Trophoblast cell (in vitro differentiated cells and primary cell): Measurements from ENCODE around the gene EPB41.

Experiments used
- DNase-seq, 2 donors: peaks; one replicate each; pipeline ENCODE4 v3.0.0-alpha.2; 2016
- H2AFZ ChIP-seq: 2 replicates; pipeline ENCODE4 v1.6.1; 2013; ENCODE audit warnings: low read length, moderate library complexity, mild to moderate bottlenecking; ENCODE audit not compliant: insufficient read depth, poor library complexity
- H2AK5ac ChIP-seq: 2 replicates; pipeline ENCODE4 v1.6.1; 2013; ENCODE audit warnings: mild to moderate bottlenecking, low read length
- H2BK120ac ChIP-seq: 2 replicates; pipeline ENCODE4 v1.6.1; 2013; ENCODE audit warnings: low read length, mild to moderate bottlenecking, moderate library complexity; ENCODE audit not compliant: insufficient read depth, poor library complexity
- H2BK12ac ChIP-seq: 2 replicates; pipeline ENCODE4 v1.6.1; 2013; ENCODE audit warnings: mild to moderate bottlenecking, low read length, moderate library complexity
- H2BK5ac ChIP-seq: 2 replicates; pipeline ENCODE4 v1.6.1; 2013; ENCODE audit warnings: low read length, low read depth, moderate library complexity, mild to moderate bottlenecking; ENCODE audit not compliant: poor library complexity
- H3K14ac ChIP-seq: 2 replicates; pipeline ENCODE4 v1.6.1; 2013; ENCODE audit warnings: mild to moderate bottlenecking, low read length
- H3K18ac ChIP-seq: 2 replicates; pipeline ENCODE4 v1.6.1; 2013; ENCODE audit warnings: mild to moderate bottlenecking, low read length
- H3K23ac ChIP-seq: 2 replicates; pipeline ENCODE4 v1.6.1; 2013; ENCODE audit warnings: low read length
- H3K27ac ChIP-seq: 2 replicates; pipeline ENCODE4 v1.5.1; 2013; ENCODE audit warnings: low read depth, mild to moderate bottlenecking, inconsistent platforms, low read length, moderate library complexity
- H3K27me3 ChIP-seq: 2 replicates; pipeline ENCODE4 v1.6.1; 2013; ENCODE audit warnings: inconsistent platforms, mild to moderate bottlenecking, low read length, moderate library complexity; ENCODE audit not compliant: insufficient read depth
- H3K36me3 ChIP-seq, 2 experiments: 1 replicate in 1 of 2; 2 replicates in 1 of 2; pipeline ENCODE4 v1.6.1; 2013; ENCODE audit warnings: low read length in 2 of 2, mild to moderate bottlenecking in 2 of 2, moderate library complexity in 1 of 2; ENCODE audit not compliant: insufficient read depth in 2 of 2, control insufficient read depth in 1 of 2
- H3K4ac ChIP-seq: 2 replicates; pipeline ENCODE4 v1.6.1; 2013; ENCODE audit warnings: low read depth, mild to moderate bottlenecking, low read length, moderate library complexity
- H3K4me1 ChIP-seq, 2 experiments: 1 replicate in 1 of 2; 2 replicates in 1 of 2; pipeline ENCODE4 v1.6.1; 2013; ENCODE audit warnings: low read length in 2 of 2, mild to moderate bottlenecking in 2 of 2, moderate library complexity in 1 of 2; ENCODE audit not compliant: insufficient read depth in 2 of 2, control insufficient read depth in 1 of 2
- H3K4me2 ChIP-seq: 2 replicates; pipeline ENCODE4 v1.6.1; 2013; ENCODE audit warnings: inconsistent platforms, mild to moderate bottlenecking, low read length, moderate library complexity
- H3K4me3 ChIP-seq: 2 replicates; pipeline ENCODE4 v1.5.1; 2013; ENCODE audit warnings: mild to moderate bottlenecking, low read depth, low read length, inconsistent platforms
- H3K79me1 ChIP-seq: one replicate; pipeline ENCODE4 v1.6.1; 2013; ENCODE audit warnings: low read length
- H3K79me2 ChIP-seq: 2 replicates; pipeline ENCODE4 v1.6.1; 2013; ENCODE audit warnings: low read length, mild to moderate bottlenecking; ENCODE audit not compliant: control insufficient read depth, insufficient read depth, poor library complexity
- H3K9ac ChIP-seq: 2 replicates; pipeline ENCODE4 v1.6.1; 2013; ENCODE audit warnings: mild to moderate bottlenecking, low read length
- H3K9me3 ChIP-seq: 2 replicates; pipeline ENCODE4 v1.6.1; 2013; ENCODE audit warnings: low read depth, mild to moderate bottlenecking, control low read depth, inconsistent platforms, low read length; ENCODE audit not compliant: insufficient read depth
- H4K12ac ChIP-seq: 2 replicates; pipeline ENCODE4 v1.6.1; 2013; ENCODE audit warnings: low read depth, mild to moderate bottlenecking, low read length, moderate library complexity
- H4K8ac ChIP-seq: 2 replicates; pipeline ENCODE4 v1.6.1; 2013; ENCODE audit warnings: low read depth, mild to moderate bottlenecking, low read length, moderate library complexity
- H4K91ac ChIP-seq: one replicate; pipeline ENCODE4 v1.6.1; 2013; ENCODE audit warnings: low read depth, mild to moderate bottlenecking, low read length, moderate library complexity
- WGBS: extraction: QIAGEN DNeasy Blood & Tissue Kit; methylation state at CpG from one replicate; pipeline ENCODE4 v1.1.7; 2013; ENCODE audit warnings: missing lambda C conversion rate; ENCODE audit not compliant: insufficient read length, insufficient coverage; ENCODE audit errors: extremely low coverage; 5-methylcytosine and 5-hydroxymethylcytosine counted together

The EPB41 gene

GRCh38 chr1:29125237-29125641 is 210.9 kb downstream of the EPB41 start:
- Histone ChIP-seq H3K4me1 (peaks cover 5% of the 10 kb centered on the region in 2 experiments), H3K79me1 (peaks cover 28% of the 10 kb centered on the region), H3K18ac (peak overlapping the region; percentile 74), H3K36me3 (peaks cover 7 to 8% of the 10 kb centered on the region in 2 experiments), H3K9ac (no peak overlapping the region), H3K4me3 (no peak overlapping the region), H2BK5ac (peak overlapping the region; percentile 27), H4K12ac (peak overlapping the region; percentile 96), H3K79me2 (peaks cover 20% of the 10 kb centered on the region), H3K4ac (peak overlapping the region; percentile 59), H3K23ac (no peak overlapping the region), H3K9me3 (no peaks in the 10 kb centered on the region), H2AFZ (no peak overlapping the region), H4K91ac (peak overlapping the region; percentile 89), H3K27ac (no peak overlapping the region), H4K8ac (peak overlapping the region; percentile 86), H2AK5ac (peak overlapping the region; percentile 88), H3K4me2 (peak overlapping the region; percentile 93), H2BK120ac (peak overlapping the region; percentile 62), H3K27me3 (peaks cover 8% of the 10 kb centered on the region), H3K14ac (peak overlapping the region; percentile 82), H2BK12ac (peak overlapping the region; percentile 63)
- DNase-seq = no peak
- WGBS = no CpG with 5 or more reads among the region's 14 CpGs

- Histone ChIP-seq H3K4me1 (peaks cover 5% of the 10 kb centered on the region in 2 experiments), H3K9ac (no peak overlapping the region), H4K8ac (no peak overlapping the region), H2BK120ac (no peak overlapping the region), H2AFZ (no peak overlapping the region), H3K23ac (no peak overlapping the region), H4K12ac (no peak overlapping the region), H3K4ac (no peak overlapping the region), H2BK12ac (no peak overlapping the region), H3K4me2 (no peak overlapping the region), H3K18ac (no peak overlapping the region), H4K91ac (peak overlapping the region; percentile 89), H3K9me3 (no peaks in the 10 kb centered on the region), H2BK5ac (no peak overlapping the region), H3K27me3 (peaks cover 8% of the 10 kb centered on the region), H3K79me1 (peaks cover 28% of the 10 kb centered on the region), H3K27ac (no peak overlapping the region), H3K79me2 (peaks cover 20% of the 10 kb centered on the region), H3K36me3 (peaks cover 3% of the 10 kb centered on the region in 2 experiments), H2AK5ac (no peak overlapping the region), H3K14ac (no peak overlapping the region), H3K4me3 (no peak overlapping the region)
- no peak for DNase-seq
- no CpG with 5 or more reads among the region's 6 CpGs for WGBS
Measured at GRCh38 chr1:29125788-29126187, 211.4 kb downstream of the EPB41 start.

- Histone ChIP-seq H3K79me2 (peaks cover 20% of the 10 kb centered on the region), H3K18ac (no peak overlapping the region), H3K4me3 (no peak overlapping the region), H3K4me1 (peaks cover 5% of the 10 kb centered on the region in 2 experiments), H3K14ac (no peak overlapping the region), H3K27ac (no peak overlapping the region), H2BK12ac (no peak overlapping the region), H4K91ac (no peak overlapping the region), H3K9me3 (no peaks in the 10 kb centered on the region), H4K12ac (no peak overlapping the region), H4K8ac (no peak overlapping the region), H3K36me3 (no peaks in the 10 kb centered on the region), H2BK5ac (no peak overlapping the region), H3K79me1 (peaks cover 28% of the 10 kb centered on the region), H2AFZ (no peak overlapping the region), H3K4me2 (no peak overlapping the region), H3K9ac (no peak overlapping the region), H2AK5ac (no peak overlapping the region), H2BK120ac (no peak overlapping the region), H3K4ac (no peak overlapping the region), H3K27me3 (peaks cover 8% of the 10 kb centered on the region), H3K23ac (no peak overlapping the region)
- no peak for DNase-seq
- WGBS = no CpG with 5 or more reads among the region's 6 CpGs
Measured at GRCh38 chr1:29126198-29126597, 211.8 kb downstream of the EPB41 start.

GRCh38 chr1:29128739-29129138 is 214.4 kb downstream of the EPB41 start:
- Histone ChIP-seq H2AK5ac (no peak overlapping the region), H2BK120ac (no peak overlapping the region), H3K27ac (no peak overlapping the region), H3K79me2 (peaks cover 7% of the 10 kb centered on the region), H3K4me1 (peaks cover 3% of the 10 kb centered on the region in 2 experiments), H3K9ac (no peak overlapping the region), H4K12ac (no peak overlapping the region), H3K9me3 (no peaks in the 10 kb centered on the region), H4K91ac (no peak overlapping the region), H4K8ac (no peak overlapping the region), H3K79me1 (peaks cover 10% of the 10 kb centered on the region), H2BK12ac (no peak overlapping the region), H3K4me3 (peak overlapping the region; percentile 31), H2AFZ (no peak overlapping the region), H3K18ac (no peak overlapping the region), H3K23ac (no peak overlapping the region), H2BK5ac (no peak overlapping the region), H3K27me3 (no peaks in the 10 kb centered on the region), H3K36me3 (no peaks in the 10 kb centered on the region), H3K4me2 (no peak overlapping the region), H3K4ac (no peak overlapping the region), H3K14ac (no peak overlapping the region)
- no CpG with 5 or more reads among the region's 6 CpGs for WGBS
- DNase-seq = no peak
